ENCODE data around the gene ARRB1.

The ARRB1 gene

GRCh38 chr11:75246671-75247350, 104.7 kb downstream of the ARRB1 start:
- no peak for DNase-seq (ENCODE audit: low spot score)

DNA sequence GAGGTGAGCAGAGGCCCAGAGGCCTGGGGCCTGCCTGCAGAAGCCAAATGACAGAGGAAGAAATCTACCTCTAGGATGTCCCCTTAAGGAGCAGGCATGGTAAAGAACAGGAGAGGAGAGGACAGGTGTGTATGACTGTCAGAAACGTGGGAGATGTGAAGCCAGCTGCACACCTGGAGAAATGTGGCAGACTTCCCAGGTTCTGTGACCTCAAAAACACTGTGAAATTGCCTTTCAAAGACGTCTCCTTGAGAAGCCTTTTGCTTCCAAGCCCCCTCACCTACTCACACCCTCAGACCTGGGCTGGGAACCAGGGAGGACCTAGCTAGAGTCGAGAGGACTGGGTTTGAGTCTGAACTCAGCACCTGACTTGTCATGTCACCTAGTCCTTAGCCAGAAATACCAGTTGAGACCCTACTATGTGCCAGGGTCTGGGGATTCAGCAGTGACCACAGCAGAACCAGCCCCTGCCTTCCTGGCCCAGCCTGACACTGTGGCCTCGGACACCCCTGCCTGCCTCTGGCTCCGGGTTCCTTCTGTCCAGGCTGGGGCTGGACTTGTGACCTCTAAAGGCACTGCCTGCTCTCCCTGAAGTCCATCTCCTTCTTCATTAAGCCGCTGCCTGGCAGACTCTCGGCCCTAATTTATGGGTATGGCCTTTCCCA, 105.3 kb downstream of the ARRB1 start:
- DNase-seq (ENCODE audit: low spot score) = no peak

- DNase-seq (ENCODE audit: low spot score) = no peak
Measured at GRCh38 chr11:75245356-75246005, 106.0 kb downstream of the ARRB1 start.

DNA sequence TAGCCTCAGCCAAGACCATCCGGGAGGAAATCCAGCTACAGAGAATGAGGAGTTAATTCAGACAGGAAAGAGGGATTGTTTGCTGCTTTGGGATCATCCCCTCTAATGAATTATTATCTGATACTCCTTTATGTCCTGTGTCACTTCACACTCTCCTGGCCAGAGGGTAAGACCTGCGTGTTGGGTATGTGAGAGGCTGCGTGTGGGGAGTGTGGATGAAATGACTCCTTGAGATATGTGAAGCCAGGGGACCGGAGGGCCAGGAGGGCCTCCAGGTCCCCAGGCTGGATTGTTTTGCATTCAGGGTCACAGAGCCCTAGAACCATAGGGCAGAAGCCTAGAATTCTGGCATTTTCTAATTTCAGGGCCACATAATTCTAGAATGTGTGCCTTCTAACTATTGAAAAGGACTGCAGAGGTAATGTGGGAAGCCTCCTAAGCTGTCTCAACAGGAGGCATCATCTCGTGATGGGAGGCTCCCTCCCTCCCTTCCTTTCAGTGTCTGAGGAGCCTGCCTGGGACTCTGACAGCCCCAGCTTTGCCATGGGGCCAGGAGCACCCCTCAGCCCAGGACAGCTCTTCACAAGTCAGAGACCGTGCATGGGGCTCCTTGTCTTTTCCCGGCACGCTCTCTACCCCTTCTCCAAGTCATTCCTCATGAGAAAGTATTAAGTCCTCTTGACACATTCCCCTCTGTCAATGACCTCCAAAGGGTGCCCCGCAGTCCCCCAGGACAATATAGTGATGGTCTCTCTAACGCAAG, 107.2 kb downstream of the ARRB1 start:
- no peak for DNase-seq (ENCODE audit: low spot score)

DNA sequence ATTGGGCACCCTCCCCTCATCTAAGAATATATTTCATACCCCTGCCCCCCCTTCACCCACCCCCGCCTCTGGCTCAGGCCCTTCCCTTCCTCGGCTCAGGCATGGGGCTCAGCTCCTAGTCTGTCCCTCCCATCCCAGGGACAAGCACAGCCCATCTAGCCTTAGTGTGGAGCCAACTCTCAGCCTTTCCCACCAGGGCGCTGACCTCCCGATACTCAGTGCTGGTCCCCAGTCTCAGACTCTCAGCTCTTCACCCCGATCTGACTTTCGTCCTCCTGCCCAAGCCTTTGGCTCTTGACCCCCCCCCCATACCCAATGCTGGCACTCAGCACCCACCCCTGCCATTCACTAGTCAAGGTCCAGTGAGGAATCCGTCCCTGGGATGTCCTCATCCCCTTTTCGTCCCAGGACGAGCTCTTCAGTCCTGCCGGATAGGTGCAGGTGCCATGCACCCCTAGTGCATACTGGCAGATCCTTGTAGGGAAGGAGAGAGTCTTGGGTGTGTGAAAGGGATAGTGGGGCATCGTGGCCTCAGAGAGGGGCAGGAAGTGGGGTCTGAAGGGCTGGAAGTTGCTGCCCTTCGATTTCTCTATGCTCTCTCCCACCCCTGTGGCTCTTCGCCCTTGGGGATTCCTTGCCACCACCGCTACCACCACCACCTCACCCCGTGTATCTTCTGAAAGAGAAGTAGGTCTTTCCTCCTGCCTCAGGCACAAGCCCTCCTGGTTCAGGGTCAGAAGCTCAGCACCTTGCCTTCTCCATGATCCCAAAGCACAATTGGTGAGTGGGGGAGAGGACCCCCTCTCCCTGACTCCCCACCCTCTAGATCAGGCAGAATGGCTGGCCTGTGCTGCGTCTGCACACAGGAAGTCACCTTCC, 108.5 kb downstream of the ARRB1 start:
- no peak for DNase-seq (ENCODE audit: low spot score)

DNA sequence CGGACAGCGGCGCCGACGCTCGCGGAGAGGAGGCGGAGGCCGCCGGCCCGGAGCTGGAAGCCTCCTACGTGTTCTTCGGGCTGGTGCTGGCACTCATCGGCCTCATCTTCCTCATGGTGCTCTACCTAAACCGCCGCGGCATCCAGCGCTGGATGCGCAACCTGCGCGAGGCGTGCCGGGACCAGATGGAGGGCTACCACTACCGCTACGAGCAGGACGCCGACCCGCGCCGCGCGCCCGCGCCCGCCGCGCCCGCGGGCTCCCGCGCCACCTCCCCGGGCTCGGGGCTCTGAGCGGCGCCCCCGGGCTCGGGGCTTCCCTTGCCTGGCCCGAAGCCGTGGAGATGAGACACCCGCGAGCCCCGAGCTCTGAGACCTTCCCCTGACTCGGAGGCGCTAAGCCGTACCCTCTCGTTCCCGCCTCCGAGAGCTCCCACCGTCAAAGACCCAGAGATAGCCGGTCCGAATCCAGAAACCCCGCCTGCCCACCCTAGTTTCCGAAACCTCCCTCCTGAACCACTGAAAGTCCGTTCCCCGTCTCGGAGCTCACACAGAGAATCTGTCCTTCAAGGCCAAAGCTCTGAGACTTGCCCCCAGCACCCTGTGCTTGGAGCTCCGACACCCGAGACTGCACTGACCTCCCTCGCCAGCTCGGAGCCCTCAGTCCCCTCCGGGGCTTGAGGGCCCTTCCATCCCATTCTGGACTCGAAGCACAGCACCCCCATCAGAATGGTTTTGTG, 109.4 kb downstream of the ARRB1 start:
- no peak for DNase-seq (ENCODE audit: low spot score)

DNA sequence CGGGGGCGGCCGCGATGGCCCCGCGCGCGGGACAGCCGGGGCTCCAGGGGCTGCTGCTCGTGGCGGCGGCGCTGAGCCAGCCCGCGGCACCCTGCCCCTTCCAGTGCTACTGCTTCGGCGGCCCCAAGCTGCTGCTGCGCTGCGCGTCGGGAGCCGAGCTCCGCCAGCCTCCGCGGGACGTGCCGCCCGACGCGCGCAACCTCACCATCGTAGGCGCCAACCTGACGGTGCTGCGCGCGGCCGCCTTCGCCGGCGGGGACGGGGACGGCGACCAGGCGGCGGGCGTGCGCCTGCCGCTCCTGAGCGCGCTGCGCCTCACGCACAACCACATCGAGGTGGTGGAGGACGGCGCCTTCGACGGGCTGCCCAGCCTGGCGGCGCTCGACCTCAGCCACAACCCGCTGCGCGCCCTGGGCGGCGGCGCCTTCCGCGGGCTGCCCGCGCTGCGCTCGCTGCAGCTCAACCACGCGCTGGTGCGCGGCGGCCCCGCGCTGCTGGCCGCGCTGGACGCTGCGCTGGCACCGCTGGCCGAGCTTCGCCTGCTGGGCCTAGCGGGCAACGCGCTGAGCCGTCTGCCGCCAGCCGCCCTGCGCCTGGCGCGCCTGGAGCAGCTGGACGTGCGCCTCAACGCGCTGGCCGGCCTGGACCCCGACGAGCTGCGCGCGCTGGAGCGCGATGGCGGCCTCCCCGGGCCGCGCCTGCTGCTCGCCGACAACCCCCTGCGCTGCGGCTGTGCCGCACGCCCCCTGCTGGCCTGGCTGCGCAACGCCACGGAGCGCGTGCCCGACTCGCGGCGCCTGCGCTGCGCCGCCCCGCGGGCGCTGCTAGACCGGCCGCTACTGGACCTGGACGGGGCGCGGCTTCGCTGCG, 110.2 kb downstream of the ARRB1 start:
- peak; percentile 100 for DNase-seq (ENCODE audit: low spot score)

GRCh38 chr11:75240311-75241035, 111.0 kb downstream of the ARRB1 start, which contains the start of gene TPBGL:
Gene TPBGL, plus strand, starts transcription at chr11:75240774. Its CDS starts 276 bp downstream, at chr11:75241050.
- no peak for DNase-seq (ENCODE audit: low spot score)

- DNase-seq (ENCODE audit: low spot score) = no peak
Measured at GRCh38 chr11:75239531-75240290, 111.8 kb downstream of the ARRB1 start.

DNA sequence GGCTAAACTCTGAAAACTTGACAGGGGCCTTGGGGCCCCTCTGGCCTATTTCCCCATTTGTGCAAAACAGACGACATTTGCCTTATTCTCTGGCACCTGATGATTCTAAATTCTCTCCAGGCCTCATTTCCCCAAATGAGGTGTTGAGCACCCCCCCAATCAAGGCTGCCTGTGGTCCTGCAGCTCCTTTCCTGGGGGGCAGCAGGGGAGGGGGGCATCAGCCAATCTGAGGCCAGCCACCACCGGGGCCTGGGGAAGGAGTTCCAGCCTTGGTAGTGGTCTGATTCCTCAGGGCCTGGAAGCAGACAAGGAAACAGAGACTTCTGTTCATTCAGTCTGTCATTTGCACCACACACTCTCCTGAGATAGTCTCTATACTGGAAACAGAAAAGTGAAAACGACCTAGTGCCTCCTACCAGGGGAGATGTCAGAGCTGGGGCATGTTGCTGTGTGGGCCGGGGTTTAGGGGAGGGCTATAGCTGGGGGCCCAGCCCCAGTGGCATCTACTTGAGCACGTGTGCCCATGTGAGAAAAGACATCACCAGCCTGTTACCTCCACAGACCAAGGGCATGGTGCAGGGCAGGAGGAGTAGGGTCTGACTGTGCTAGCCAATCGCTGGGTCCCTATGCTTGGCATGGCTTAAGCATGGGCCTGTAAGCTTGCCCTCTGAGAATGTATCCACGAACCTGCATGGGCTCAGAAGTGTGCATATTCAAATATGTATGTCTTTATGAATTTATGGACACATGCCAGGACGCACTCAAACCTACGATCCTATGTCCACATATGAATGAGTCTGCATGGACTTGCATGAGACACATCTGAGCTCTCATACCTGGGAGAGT, 112.6 kb downstream of the ARRB1 start:
- DNase-seq (ENCODE audit: low spot score) = no peak

DNA sequence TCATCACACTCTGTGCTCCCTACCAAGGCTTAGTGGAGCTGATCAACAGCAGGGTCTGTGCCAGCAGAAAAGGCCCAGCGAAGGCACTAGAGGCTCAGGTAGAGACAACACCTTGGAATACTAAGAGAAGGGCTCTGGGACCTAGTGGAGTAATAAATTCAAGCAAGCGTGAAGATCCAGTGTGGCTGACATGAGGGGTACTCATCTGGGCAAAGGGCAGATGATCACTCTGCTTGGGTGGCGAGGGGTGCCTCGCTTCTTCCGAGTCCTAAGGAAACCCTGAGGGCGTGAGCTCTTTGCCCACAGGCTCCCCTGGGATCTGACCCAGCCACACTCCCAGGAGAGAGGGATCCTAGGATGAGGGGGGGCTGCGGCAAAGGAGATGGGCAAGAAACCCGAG, 114.4 kb downstream of the ARRB1 start:
- DNase-seq (ENCODE audit: low spot score) = no peak

DNA sequence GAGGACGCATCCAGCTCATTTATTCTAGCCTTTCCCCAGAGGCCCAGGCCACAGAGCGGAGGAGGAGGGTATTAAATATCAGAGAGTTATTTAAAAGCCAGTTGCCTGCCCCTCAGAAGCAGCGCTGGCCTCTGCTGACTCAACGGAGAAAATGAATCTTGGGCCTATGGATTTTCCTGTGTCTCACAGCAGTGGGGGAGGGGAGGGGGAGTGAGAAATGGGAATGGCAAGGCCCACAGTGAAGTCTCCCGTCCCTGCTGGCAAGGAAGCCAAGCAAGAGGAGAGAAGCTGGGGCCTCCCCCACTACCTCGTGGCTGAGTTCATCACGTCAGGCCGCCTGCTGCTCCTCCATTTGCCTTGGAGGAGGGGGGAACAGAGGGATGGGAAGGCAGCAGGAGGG, 115.4 kb downstream of the ARRB1 start:
- DNase-seq (ENCODE audit: low spot score) = no peak

- DNase-seq (ENCODE audit: low spot score) = peak; percentile 67
Measured at GRCh38 chr11:75233754-75234172, 117.7 kb downstream of the ARRB1 start.

DNA sequence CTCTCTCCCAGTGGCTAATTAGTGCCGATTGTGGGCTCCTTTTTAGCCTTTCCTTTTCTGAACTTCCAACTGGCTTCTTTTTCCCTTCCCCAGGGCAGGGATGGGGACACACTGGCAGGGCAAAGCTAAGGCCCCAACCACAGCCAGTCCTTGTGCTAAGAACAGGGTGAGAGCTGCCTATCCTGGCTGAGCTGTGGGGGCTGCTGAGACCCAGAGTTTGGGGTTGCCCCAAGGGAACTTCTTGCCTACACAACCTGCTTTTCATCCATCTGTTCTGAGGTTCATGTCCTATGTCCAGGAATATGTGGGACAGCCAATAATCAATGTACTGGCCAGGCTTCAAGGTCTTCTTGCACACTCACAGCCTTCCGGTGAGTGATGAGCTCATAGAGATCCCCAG, 120.8 kb downstream of the ARRB1 start:
- DNase-seq (ENCODE audit: low spot score) = no peak

DNA sequence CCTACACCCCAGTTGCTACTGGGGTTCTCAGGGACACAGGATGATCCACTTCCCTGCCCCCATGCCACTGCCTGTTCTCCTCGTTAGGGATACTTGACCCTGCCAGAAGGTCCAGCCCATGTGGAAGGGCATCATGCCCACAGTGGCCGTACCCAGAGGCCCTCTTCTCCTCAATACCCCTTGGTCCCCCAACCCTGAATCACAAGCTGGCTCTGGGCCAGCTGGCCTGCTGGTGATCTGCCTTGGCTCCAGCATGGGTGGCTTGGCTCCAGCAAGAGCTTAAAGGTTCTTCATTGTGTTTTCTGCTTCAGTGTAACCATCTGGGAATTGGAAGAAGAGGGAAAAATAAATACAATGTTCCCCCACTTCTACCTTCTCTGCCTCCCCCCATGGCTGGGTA, 122.0 kb downstream of the ARRB1 start:
- DNase-seq (ENCODE audit: low spot score) = no peak

GRCh38 chr11:75225794-75226193, 125.7 kb downstream of the ARRB1 start:
- no peak for DNase-seq (ENCODE audit: low spot score)

DNA sequence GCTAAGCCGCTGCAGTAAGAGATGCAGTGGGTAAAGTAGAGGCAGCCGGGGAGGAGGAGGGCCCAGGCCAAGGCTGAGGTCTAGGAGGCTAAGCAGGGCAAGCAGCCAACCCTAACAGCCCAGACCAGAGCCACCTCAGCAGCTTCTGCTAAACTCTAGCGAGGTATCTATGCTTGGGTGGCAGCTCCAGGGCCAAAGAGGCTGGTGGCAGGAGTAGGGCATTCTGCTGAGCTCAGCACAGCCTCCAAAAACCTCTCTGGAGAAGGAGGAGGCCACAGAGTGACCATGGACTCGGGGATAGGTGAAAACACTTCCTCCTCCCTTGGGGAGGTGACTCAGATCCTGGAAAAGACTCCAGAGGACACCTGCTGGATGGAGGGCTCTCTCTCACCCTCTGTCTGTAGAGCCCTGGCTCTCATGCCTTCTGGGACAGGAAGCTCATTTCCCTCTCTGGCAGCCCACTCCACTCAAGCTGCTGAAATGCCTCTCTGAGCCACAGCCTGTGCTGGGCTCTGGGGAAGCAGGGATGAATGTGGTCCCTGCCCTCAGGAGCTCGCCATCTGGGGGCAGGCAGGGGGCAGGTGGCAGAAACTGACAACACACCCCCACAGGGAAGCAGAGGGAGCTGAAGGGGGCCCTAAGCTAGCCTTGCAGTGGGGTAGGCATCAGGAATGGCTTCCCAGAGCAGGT, 127.4 kb downstream of the ARRB1 start:
- DNase-seq (ENCODE audit: low spot score) = no peak

Data from AG20443 (cell line).